HepG2 (cell line): Measurements from ENCODE around the gene TTBK1. TPM values are rescaled to one million over a fixed set of nuclear protein-coding genes. Genes with fewer than 3 reads are reported as not detected.

Experiments used
- ATAC-seq: fragments of 200-7000 bp; cut with Tn5 transposase; 3 replicates; pipeline ENCODE4 v1.9.1; 2020; ENCODE audit warnings: mild to moderate bottlenecking, moderate library complexity
- BruUV-seq: library from RNA; stranded (reverse); fragments of 400-500 nt; replicated peaks from 2 replicates; lab custom pipeline; 2021; lab: Mats Ljungman, UMichigan
- CTCF ChIA-PET: fragments of 300-600 bp; formaldehyde crosslinking; extraction: SDS; loops from one replicate; lab custom pipeline; 2021; ENCODE audit warnings: low total read pairs, inconsistent platforms, low intra/inter-chr PET ratio; lab: Yijun Ruan, JAX
- POLR2A ChIA-PET: fragments of 350-600 bp; sonication (Branson Sonifier 250); formaldehyde crosslinking; loops from one replicate; lab custom pipeline; 2020; ENCODE audit warnings: antibody characterized with exemption, inconsistent platforms; lab: Yijun Ruan, JAX
- DNase-seq: peaks from one replicate; pipeline ENCODE4 v3.0.0-alpha.2; 2015; ENCODE audit warnings: low spot score
- FAIRE-seq: peaks from 3 replicates; lab custom pipeline; 2011; peaks lifted over from hg19 to GRCh38; lab: Jason Lieb, UNC
- H2AFZ ChIP-seq: one replicate; pipeline ENCODE4 v1.6.1; 2011; ENCODE audit warnings: low read length, inconsistent platforms
- H3K27ac ChIP-seq: fragments of 300-600 bp; 3 replicates; pipeline ENCODE4 v1.8.0; 2011; ENCODE audit warnings: mixed run types, mild to moderate bottlenecking, mixed read lengths, low read length, inconsistent platforms; ENCODE audit not compliant: insufficient read depth; ENCODE audit errors: extremely low read length
- H3K27me3 ChIP-seq, 2 experiments: fragments of 200-600 bp in 1 of 2; 2 replicates in 1 of 2; 3 replicates in 1 of 2; pipeline versions ENCODE4 v1.6.0 to v1.8.0; 2011; ENCODE audit warnings: low read length in 2 of 2, mild to moderate bottlenecking in 2 of 2, moderate library complexity in 2 of 2, inconsistent platforms in 1 of 2; ENCODE audit not compliant: insufficient read depth in 2 of 2, control insufficient read depth in 1 of 2
- H3K36me3 ChIP-seq, 2 experiments: fragments of 200-600 bp in 1 of 2; replicated peaks in 1 of 2; 2 replicates in 1 of 2; 3 replicates in 1 of 2; pipeline versions ENCODE4 v1.5.1 to v1.8.0; 2011; ENCODE audit warnings: low read length in 2 of 2, inconsistent platforms in 1 of 2; ENCODE audit not compliant: insufficient read depth in 2 of 2, control insufficient read depth in 1 of 2
- H3K4me1 ChIP-seq: 2 replicates; pipeline ENCODE4 v1.5.1; 2012; ENCODE audit warnings: low read length, inconsistent platforms; ENCODE audit not compliant: insufficient read depth
- H3K4me2 ChIP-seq: 2 replicates; pipeline ENCODE4 v1.6.0; 2011; ENCODE audit warnings: low read depth, low read length, inconsistent platforms
- H3K4me3 ChIP-seq, 3 experiments: fragments of 200-600 bp in 1 of 3; sonication (generic), shearing (Covaris generic) in 1 of 3; replicated peaks in 1 of 3; 2 replicates each; pipeline ENCODE4 v1.5.1; 2011 to 2016; ENCODE audit warnings: low read length in 3 of 3, inconsistent platforms in 2 of 3, low read depth in 2 of 3, mild to moderate bottlenecking in 2 of 3, control low read depth in 1 of 3, mixed read lengths in 1 of 3; ENCODE audit not compliant: insufficient read depth in 1 of 3
- H3K79me2 ChIP-seq: one replicate; pipeline ENCODE4 v1.6.1; 2011; ENCODE audit warnings: low read length, inconsistent platforms; ENCODE audit not compliant: insufficient read depth
- H3K9ac ChIP-seq: 2 replicates; pipeline ENCODE4 v1.6.0; 2011; ENCODE audit warnings: mild to moderate bottlenecking, low read depth, low read length, inconsistent platforms; ENCODE audit not compliant: insufficient read depth
- H3K9me3 ChIP-seq: 2 replicates; pipeline ENCODE4 v1.5.1; 2012; ENCODE audit warnings: mild to moderate bottlenecking, low read length
- H4K20me1 ChIP-seq: 2 replicates; pipeline ENCODE4 v1.6.0; 2011; ENCODE audit warnings: inconsistent platforms, mild to moderate bottlenecking, low read length, moderate library complexity; ENCODE audit not compliant: insufficient read depth
- ARHGAP35 ChIP-seq: sonication (generic); formaldehyde crosslinking; IDR thresholded peaks from 2 replicates; pipeline ENCODE4 v1.9.0; 2022; ENCODE audit warnings: mild to moderate bottlenecking, inconsistent platforms, moderate library complexity, missing genetic modification reagents, borderline replicate concordance
- ARID2 ChIP-seq: sonication (generic); formaldehyde crosslinking; IDR thresholded peaks from 2 replicates; pipeline ENCODE4 v1.8.1; 2022; ENCODE audit warnings: mild to moderate bottlenecking, missing genetic modification reagents, borderline replicate concordance
- CREB1 ChIP-seq, 2 experiments: fragments of 450-650 bp in 1 of 2; IDR thresholded peaks; 2 replicates each; pipeline ENCODE4 v1.6.1; 2016 to 2017; ENCODE audit warnings: control low read depth in 1 of 2, mild to moderate bottlenecking in 1 of 2, missing compliant biosample characterization in 1 of 2, missing genetic modification characterization in 1 of 2
- DPF2 ChIP-seq: sonication (generic); formaldehyde crosslinking; IDR thresholded peaks from 2 replicates; pipeline ENCODE4 v1.4.0; 2020; ENCODE audit warnings: mild to moderate bottlenecking, low read depth, missing genetic modification reagents, borderline replicate concordance
- KLF12 ChIP-seq: sonication (generic); formaldehyde crosslinking; IDR thresholded peaks from 2 replicates; pipeline ENCODE4 v1.4.0; 2020; ENCODE audit warnings: missing genetic modification reagents, borderline replicate concordance
- MIER3 ChIP-seq: IDR thresholded peaks from 2 replicates; pipeline ENCODE4 v1.6.1; 2016; ENCODE audit warnings: missing compliant biosample characterization, borderline replicate concordance
- SOX6 ChIP-seq, 2 experiments: fragments of 450-650 bp in 1 of 2; sonication (generic) in 1 of 2; formaldehyde crosslinking in 1 of 2; IDR thresholded peaks; 2 replicates each; pipeline versions ENCODE4 v1.4.0 to v1.6.1; 2017 to 2020; ENCODE audit warnings: antibody characterized with exemption in 1 of 2, mild to moderate bottlenecking in 1 of 2, missing genetic modification reagents in 1 of 2
- ZBTB1 ChIP-seq: sonication (generic); formaldehyde crosslinking; IDR thresholded peaks from 2 replicates; pipeline ENCODE4 v1.4.0; 2020; ENCODE audit warnings: missing genetic modification reagents, borderline replicate concordance
- ZFP62 ChIP-seq: sonication (generic); formaldehyde crosslinking; IDR thresholded peaks from 2 replicates; pipeline ENCODE4 v1.4.0; 2020; ENCODE audit warnings: missing genetic modification reagents
- ZNF318 ChIP-seq: sonication (generic); formaldehyde crosslinking; IDR thresholded peaks from 2 replicates; pipeline ENCODE4 v1.4.0; 2020; ENCODE audit warnings: mild to moderate bottlenecking, missing genetic modification reagents
- ZNF431 ChIP-seq: sonication (generic); formaldehyde crosslinking; IDR thresholded peaks from 2 replicates; pipeline ENCODE4 v1.9.0; 2022; ENCODE audit warnings: missing genetic modification reagents, low read depth, mild to moderate bottlenecking, borderline replicate concordance
- ZNF501 ChIP-seq: sonication (generic); formaldehyde crosslinking; IDR thresholded peaks from 2 replicates; pipeline ENCODE4 v1.5.1; 2020; ENCODE audit warnings: mild to moderate bottlenecking, moderate library complexity, missing genetic modification reagents
- ZNF563 ChIP-seq: sonication (generic); formaldehyde crosslinking; IDR thresholded peaks from 2 replicates; pipeline ENCODE4 v1.8.0; 2022; ENCODE audit warnings: mild to moderate bottlenecking, moderate library complexity, missing genetic modification reagents
- ZNF607 ChIP-seq: sonication (generic); formaldehyde crosslinking; IDR thresholded peaks from 2 replicates; pipeline ENCODE4 v1.5.1; 2020; ENCODE audit warnings: missing genetic modification reagents, mild to moderate bottlenecking, borderline replicate concordance
- ZNF776 ChIP-seq: sonication (generic); formaldehyde crosslinking; IDR thresholded peaks from 2 replicates; pipeline ENCODE4 v1.4.0; 2020; ENCODE audit warnings: mild to moderate bottlenecking, missing genetic modification reagents
- WGBS: methylation state at CpG from one replicate; pipeline ENCODE4 v1.1.6; 2017; ENCODE audit warnings: low lambda C conversion rate; 5-methylcytosine and 5-hydroxymethylcytosine counted together
- in situ Hi-C: cut with HindIII; loops from 2 replicates; pipeline ENCODE4 v1.10.0; 2017; ENCODE audit warnings: low pct_unique_long_range_greater_than_20kb; ENCODE audit not compliant: extremely low pct_ligation_motif_present
- intact Hi-C: fragments of 100-400 bp; cut with micrococcal nuclease; formaldehyde crosslinking; loops from one replicate; pipeline ENCODE4 v1.10.0; 2022; ENCODE audit not compliant: unreplicated experiment
- polyA plus RNA-seq, 8 experiments: library from polyadenylated mRNA; depleted of rRNA in 3 of 8; stranded (reverse) in 7 of 8; unstranded in 1 of 8; fragments of >200 nt; fragmentation: Illumina TruSeq in 4 of 8; extraction: Trizol in 4 of 8; gene quantifications; 2 replicates each; pipeline versions ENCODE4 v1.2.1 to v1.2.3, GENCODE V29; 2011 to 2016; ENCODE audit warnings: low read depth in 4 of 8, missing spikeins in 1 of 8, mixed read lengths in 1 of 8; ENCODE audit not compliant: insufficient read depth in 1 of 8
- total RNA-seq, 5 experiments: library from RNA; depleted of rRNA; stranded (reverse); fragments of >200 nt; fragmentation: Illumina TruSeq; extraction: Trizol; gene quantifications; 2 replicates each; pipeline ENCODE4 v1.2.3, GENCODE V29; 2016; ENCODE audit warnings: low read depth in 1 of 5

TTBK1 gene
- total and polyA plus RNA-seq, 2 of the 13 experiments (the other 11 are each of a cell fraction or from before 2014, with no cell fraction given), result 0.24 to 0.33 TPM

DNA sequence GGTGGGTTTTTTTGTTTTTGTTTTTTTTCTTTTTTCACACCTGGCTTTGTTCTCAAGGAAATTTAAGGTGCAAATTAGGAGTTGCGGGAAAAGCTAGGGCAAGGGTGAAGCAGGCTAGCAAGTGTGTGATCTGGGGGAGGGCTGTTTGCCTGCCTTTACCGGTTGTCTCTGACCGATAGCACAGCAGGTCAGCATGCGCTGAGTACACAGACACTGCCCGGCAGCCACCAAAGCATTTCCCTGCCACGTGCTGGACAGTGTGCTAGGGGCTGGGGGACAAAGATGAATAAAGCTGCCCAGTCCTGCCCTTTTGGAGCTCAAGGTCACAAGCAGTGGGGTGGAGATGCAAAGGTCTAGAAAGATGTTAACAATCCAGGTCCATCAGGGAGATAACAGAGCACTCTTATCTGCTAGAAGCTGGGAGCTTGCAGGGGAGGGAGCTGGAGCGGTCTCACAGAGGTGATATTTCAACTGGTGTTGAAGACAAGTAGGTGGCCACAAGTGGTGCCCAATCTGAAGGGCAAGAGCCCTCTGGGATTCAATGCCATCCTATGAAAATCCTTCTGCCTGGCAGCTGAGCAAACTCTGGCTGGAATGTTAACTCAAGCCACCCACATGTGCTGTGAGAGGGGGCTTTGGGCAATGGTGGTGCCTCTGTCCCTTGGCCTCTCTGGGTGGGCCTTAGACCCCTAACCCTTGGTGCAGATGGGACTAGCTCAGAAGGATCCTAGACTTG is 24.5 kb downstream of the TTBK1 start:
- Histone ChIP-seq H2AFZ (no peak overlapping the region), H3K27me3 (no peaks in the 10 kb centered on the region), H3K9ac (peak overlapping the region; percentile 69), H3K4me1 (peaks cover 96% of the 10 kb centered on the region), H4K20me1 (no peaks in the 10 kb centered on the region), H3K27ac (peak overlapping the region; percentile 91), H3K4me2 (peak overlapping the region; percentile 58), H3K36me3 (no peaks in the 10 kb centered on the region), H3K9me3 (no peaks in the 10 kb centered on the region), H3K4me3 (peak overlapping the region in 1 of 3 experiments; percentile 36; a peak in 2 of 6 replicates), H3K79me2 (no peaks in the 10 kb centered on the region)
- WGBS, result 0% methylated on average over 7 of the region's 7 CpGs
- ATAC-seq, result peak; percentile 85
- POLR2A ChIA-PET, result interaction anchor here (0.7 to 20.0 kb wide), 29 partner anchors 10 to 339 kb away, joined by 3 to 314 read pairs (median 4); partner anchors contain the start of genes ABCC10, CNPY3, CRIP3 and CUL9
- in situ Hi-C loops, result no loop called here
- CTCF ChIA-PET, result no interaction called here
- peak; percentile 99 for FAIRE-seq
- intact Hi-C loops, result loop anchor here (2.0 to 10.0 kb wide), 2 partner anchors 23 to 157 kb away; partner anchors contain the start of gene ABCC10
- TSS peak; percentile 67 for BruUV-seq
- DNase-seq, result peak; percentile 99
- TF ChIP-seq ZNF563 (CRISPR knock-in tag), result peak; percentile 98
- peak; percentile 99 for TF ChIP-seq ZNF431
- no peak for TF ChIP-seq SOX6 (IDR thresholded peaks at IDR 0.05)
- peak; percentile 100 for TF ChIP-seq SOX6 (CRISPR knock-in tag; IDR thresholded peaks at IDR 0.05)
- TF ChIP-seq ZFP62, result 0 out of 2 replicates have a peak, but pooled peaks have one; percentile 63
- peak; percentile 97 for TF ChIP-seq ZNF776 (CRISPR knock-in tag)
- TF ChIP-seq ARHGAP35 (CRISPR knock-in tag), result peak; percentile 92
- TF ChIP-seq MIER3 (CRISPR knock-in tag), result peak; percentile 100
- peak; percentile 100 for TF ChIP-seq DPF2
- no peak for TF ChIP-seq ZBTB1 (CRISPR knock-in tag)
- TF ChIP-seq KLF12 (CRISPR knock-in tag), result peak; percentile 93; the same call in 1 of the 2 replicates
- peak; percentile 95; the same call in 1 of the 2 replicates for TF ChIP-seq ARID2 (CRISPR knock-in tag)
- peak; percentile 36 for TF ChIP-seq CREB1 (IDR thresholded peaks at IDR 0.05)
- no peak for TF ChIP-seq CREB1 (CRISPR knock-in tag; IDR thresholded peaks at IDR 0.05)
- peak; percentile 100 for TF ChIP-seq ZNF318 (CRISPR knock-in tag)
- peak; percentile 95 for TF ChIP-seq ZNF501
- peak; percentile 99 for TF ChIP-seq ZNF607
